HEK293T (cell line): ENCODE results near the gene TNFSF11.

Experiments used
- CTCF ChIA-PET: fragments of 350-600 bp; formaldehyde crosslinking; extraction: SDS; loops from one replicate; lab custom pipeline; 2021; ENCODE audit warnings: antibody characterized with exemption, inconsistent platforms; lab: Yijun Ruan, JAX
- POLR2A ChIA-PET: fragments of 350-600 bp; formaldehyde crosslinking; extraction: SDS; loops from one replicate; lab custom pipeline; 2020; ENCODE audit warnings: antibody characterized with exemption, inconsistent platforms; lab: Yijun Ruan, JAX
- DNase-seq: peaks from one replicate; pipeline ENCODE4 v3.0.0; 2012; ENCODE audit warnings: mixed read lengths; ENCODE audit errors: extremely low spot score
- ARNT ChIP-seq: fragments of 450-650 bp; IDR thresholded peaks from 2 replicates; pipeline ENCODE4 v1.6.1; 2017; ENCODE audit warnings: mild to moderate bottlenecking
- BHLHE40 ChIP-seq: fragments of 450-650 bp; IDR thresholded peaks from 2 replicates; pipeline ENCODE4 v1.6.1; 2016; ENCODE audit warnings: mild to moderate bottlenecking, moderate library complexity, borderline replicate concordance
- CTBP1 ChIP-seq: fragments of 450-650 bp; IDR thresholded peaks from 2 replicates; pipeline ENCODE4 v1.6.1; 2016; ENCODE audit warnings: borderline replicate concordance
- ELF4 ChIP-seq: fragments of 450-650 bp; IDR thresholded peaks from 2 replicates; pipeline ENCODE4 v1.6.1; 2017; ENCODE audit warnings: antibody characterized with exemption
- FOXA1 ChIP-seq: fragments of 450-650 bp; IDR thresholded peaks from 2 replicates; pipeline ENCODE4 v1.6.1; 2016; ENCODE audit warnings: mild to moderate bottlenecking
- FOXK2 ChIP-seq: fragments of 450-650 bp; IDR thresholded peaks from 2 replicates; pipeline ENCODE4 v1.6.1; 2016; ENCODE audit warnings: mild to moderate bottlenecking
- FOXM1 ChIP-seq: fragments of 450-650 bp; IDR thresholded peaks from 2 replicates; pipeline ENCODE4 v1.6.1; 2017; ENCODE audit warnings: mild to moderate bottlenecking, borderline replicate concordance
- HDGF ChIP-seq: fragments of 450-650 bp; IDR thresholded peaks from 2 replicates; pipeline ENCODE4 v1.6.1; 2017; ENCODE audit warnings: antibody characterized with exemption, borderline replicate concordance
- L3MBTL2 ChIP-seq: fragments of 450-650 bp; conservative IDR thresholded peaks from 2 replicates; pipeline ENCODE4 v1.6.1; 2016; ENCODE audit warnings: mild to moderate bottlenecking
- LEF1 ChIP-seq: fragments of 450-650 bp; IDR thresholded peaks from 2 replicates; pipeline ENCODE4 v1.6.1; 2017; ENCODE audit warnings: mild to moderate bottlenecking, borderline replicate concordance
- NFRKB ChIP-seq: fragments of 450-650 bp; IDR thresholded peaks from 2 replicates; pipeline ENCODE4 v1.6.1; 2016; ENCODE audit warnings: mild to moderate bottlenecking, moderate library complexity
- PKNOX1 ChIP-seq: fragments of 450-650 bp; IDR thresholded peaks from 2 replicates; pipeline ENCODE4 v1.6.1; 2016
- SP1 ChIP-seq: fragments of 450-650 bp; IDR thresholded peaks from 2 replicates; pipeline ENCODE4 v1.6.1; 2017
- SUZ12 ChIP-seq: fragments of 450-650 bp; IDR thresholded peaks from 2 replicates; pipeline ENCODE4 v1.6.1; 2016; ENCODE audit warnings: mild to moderate bottlenecking
- TARDBP ChIP-seq: fragments of 450-650 bp; IDR thresholded peaks from 2 replicates; pipeline ENCODE4 v1.6.1; 2016
- ZNF384 ChIP-seq: fragments of 450-650 bp; IDR thresholded peaks from 2 replicates; pipeline ENCODE4 v1.6.1; 2016

TNFSF11 gene

GRCh38 chr13:42544246-42544926 is 29.6 kb upstream of the TNFSF11 start:
- POLR2A ChIA-PET, result no interaction called here
- no peak for TF ChIP-seq BHLHE40
- no peak for TF ChIP-seq ARNT
- no peak for TF ChIP-seq SUZ12
- no peak for TF ChIP-seq ZNF384
- no peak for TF ChIP-seq LEF1
- TF ChIP-seq SP1, result no peak
- no peak for TF ChIP-seq CTBP1
- no peak for TF ChIP-seq FOXA1
- no peak for TF ChIP-seq TARDBP
- TF ChIP-seq L3MBTL2, result no peak
- no peak for TF ChIP-seq ELF4
- TF ChIP-seq PKNOX1, result no peak
- TF ChIP-seq NFRKB, result no peak
- no peak for TF ChIP-seq HDGF
- TF ChIP-seq FOXK2, result no peak
- no peak for DNase-seq
- CTCF ChIA-PET, result no interaction called here

- POLR2A ChIA-PET, result interaction anchor here (0.5 kb wide), 1 partner anchor 530 kb away, joined by 3 read pairs; no protein-coding TSS in a partner anchor
These were observed 28.1 kb upstream of the TNFSF11 start for GRCh38 chr13:42545842-42546241.

GRCh38 chr13:42547612-42548011 is 26.3 kb upstream of the TNFSF11 start:
- ChIA-PET POLR2A (no interaction called here), CTCF (no interaction called here)
- no peak for TF ChIP-seq FOXM1
- no peak for TF ChIP-seq FOXA1
- no peak for TF ChIP-seq CTBP1
- no peak for TF ChIP-seq ZNF384
- TF ChIP-seq SP1, result no peak
- TF ChIP-seq PKNOX1, result no peak
- no peak for TF ChIP-seq FOXK2
- TF ChIP-seq ELF4, result no peak
- no peak for TF ChIP-seq TARDBP
- no peak for TF ChIP-seq SUZ12
- no peak for DNase-seq

More at GRCh38 chr13:42545842-42546241, 28.1 kb upstream of the TNFSF11 start:
- CTCF ChIA-PET, result no interaction called here
- no peak for TF ChIP-seq SUZ12
- TF ChIP-seq HDGF, result no peak
- no peak for TF ChIP-seq BHLHE40
- TF ChIP-seq FOXM1, result no peak
- TF ChIP-seq FOXK2, result no peak
- TF ChIP-seq FOXA1, result no peak
- no peak for TF ChIP-seq SP1
- TF ChIP-seq ARNT, result no peak
- TF ChIP-seq ELF4, result no peak
- no peak for TF ChIP-seq PKNOX1
- no peak for TF ChIP-seq L3MBTL2
- no peak for TF ChIP-seq ZNF384
- TF ChIP-seq TARDBP, result no peak
- TF ChIP-seq CTBP1, result no peak
- no peak for TF ChIP-seq LEF1
- no peak for TF ChIP-seq NFRKB
- no peak for DNase-seq

GRCh38 chr13:42548731-42549551 is 25.0 kb upstream of the TNFSF11 start:
- CTCF ChIA-PET, result no interaction called here
- no peak for DNase-seq
- TF ChIP-seq FOXA1, result no peak
- TF ChIP-seq HDGF, result no peak
- no peak for TF ChIP-seq CTBP1
- TF ChIP-seq FOXM1, result no peak
- TF ChIP-seq NFRKB, result no peak
- no peak for TF ChIP-seq BHLHE40
- no peak for TF ChIP-seq L3MBTL2
- no peak for TF ChIP-seq ZNF384
- TF ChIP-seq LEF1, result no peak
- no peak for TF ChIP-seq ARNT
- TF ChIP-seq SUZ12, result no peak
- no peak for TF ChIP-seq FOXK2
- TF ChIP-seq SP1, result no peak
- POLR2A ChIA-PET, result no interaction called here

GRCh38 chr13:42549552-42549936 is 24.4 kb upstream of the TNFSF11 start:
- ChIA-PET CTCF (no interaction called here), POLR2A (no interaction called here)
- TF ChIP-seq ARNT (no peak), FOXM1 (no peak), ELF4 (no peak), TARDBP (no peak), BHLHE40 (no peak), FOXA1 (no peak), NFRKB (no peak), HDGF (no peak)
- DNase-seq, result no peak

- no peak for TF ChIP-seq ZNF384
- no peak for TF ChIP-seq CTBP1
- no peak for TF ChIP-seq SP1
- TF ChIP-seq BHLHE40, result no peak
- no peak for TF ChIP-seq PKNOX1
- TF ChIP-seq ELF4, result no peak
- TF ChIP-seq NFRKB, result no peak
- TF ChIP-seq L3MBTL2, result no peak
- TF ChIP-seq SUZ12, result no peak
- no peak for TF ChIP-seq LEF1
- no peak for TF ChIP-seq FOXK2
- TF ChIP-seq HDGF, result no peak
- ChIA-PET POLR2A (no interaction called here), CTCF (no interaction called here)
- no peak for DNase-seq
These were observed 22.3 kb upstream of the TNFSF11 start for GRCh38 chr13:42551611-42552010.
